Stimulated activated CD4-positive, alpha-beta T cell treated with anti-CD3 and anti-CD28 coated beads, Interleukin-4, amount 100 ng/mL, for 1 hour (primary cell): Measurements from ENCODE around the gene CALML4.
"Not testable (repeated sequence)": the region's sequence is repeated elsewhere in the genome, so short reads cannot be mapped to it uniquely, and the experiment has no call there.

Source experiments
- DNase-seq: peaks from one replicate; pipeline ENCODE4 v3.0.0-alpha.2; 2020

Gene CALML4, protein sequence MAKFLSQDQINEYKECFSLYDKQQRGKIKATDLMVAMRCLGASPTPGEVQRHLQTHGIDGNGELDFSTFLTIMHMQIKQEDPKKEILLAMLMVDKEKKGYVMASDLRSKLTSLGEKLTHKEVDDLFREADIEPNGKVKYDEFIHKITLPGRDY

DNA sequence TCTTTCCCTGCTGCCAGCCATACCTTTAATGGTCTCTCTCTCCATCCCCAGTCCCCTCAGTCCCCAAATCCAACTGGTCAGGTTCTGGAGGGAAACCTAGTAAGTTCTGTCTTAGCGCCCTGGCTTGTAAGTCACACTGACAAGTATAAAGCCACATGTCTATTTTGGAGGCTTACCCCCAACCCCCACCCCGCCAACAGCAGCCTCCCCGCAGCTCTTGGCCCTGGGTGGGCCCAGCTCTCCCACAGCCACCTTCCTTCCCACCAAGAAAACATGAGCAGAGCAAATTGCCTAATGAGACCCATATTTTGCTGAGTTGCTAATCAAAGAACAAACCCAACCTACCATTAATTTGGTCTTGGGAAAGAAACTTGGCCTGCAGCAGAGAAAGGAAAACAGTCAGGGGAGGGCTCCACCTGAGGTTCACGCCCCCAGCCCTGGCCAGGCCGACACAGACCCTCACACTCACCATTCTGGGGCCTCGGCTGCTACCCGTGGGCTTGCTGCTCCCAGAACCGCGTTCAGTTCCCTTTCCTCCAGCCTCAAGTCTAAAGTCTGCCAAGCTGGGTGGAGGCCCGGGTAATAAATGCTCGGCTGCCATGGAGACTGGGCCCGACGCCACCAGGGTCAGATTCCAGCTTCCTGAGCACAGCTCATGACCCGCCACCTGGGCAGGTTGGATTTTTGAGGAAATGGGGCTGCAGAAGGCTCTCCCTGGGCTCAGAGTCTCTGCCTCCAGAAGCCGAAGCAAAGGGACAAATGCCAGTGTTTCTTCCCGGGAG lies at the start of gene CALML4:
CALML4 (minus strand) TSS at position 557 of the 782 bp plus-strand sequence; CDS start at position 472, 85 bp downstream.
- no peak for DNase-seq

- no peak for DNase-seq
These were observed 47.9 kb upstream of the CALML4 start for GRCh38 chr15:68252925-68253534.

GRCh38 chr15:68249058-68249713 lies 44.1 kb upstream of the CALML4 start:
- no peak for DNase-seq

- DNase-seq, result no peak
These were observed 39.1 kb upstream of the CALML4 start for GRCh38 chr15:68244235-68244634.

DNA sequence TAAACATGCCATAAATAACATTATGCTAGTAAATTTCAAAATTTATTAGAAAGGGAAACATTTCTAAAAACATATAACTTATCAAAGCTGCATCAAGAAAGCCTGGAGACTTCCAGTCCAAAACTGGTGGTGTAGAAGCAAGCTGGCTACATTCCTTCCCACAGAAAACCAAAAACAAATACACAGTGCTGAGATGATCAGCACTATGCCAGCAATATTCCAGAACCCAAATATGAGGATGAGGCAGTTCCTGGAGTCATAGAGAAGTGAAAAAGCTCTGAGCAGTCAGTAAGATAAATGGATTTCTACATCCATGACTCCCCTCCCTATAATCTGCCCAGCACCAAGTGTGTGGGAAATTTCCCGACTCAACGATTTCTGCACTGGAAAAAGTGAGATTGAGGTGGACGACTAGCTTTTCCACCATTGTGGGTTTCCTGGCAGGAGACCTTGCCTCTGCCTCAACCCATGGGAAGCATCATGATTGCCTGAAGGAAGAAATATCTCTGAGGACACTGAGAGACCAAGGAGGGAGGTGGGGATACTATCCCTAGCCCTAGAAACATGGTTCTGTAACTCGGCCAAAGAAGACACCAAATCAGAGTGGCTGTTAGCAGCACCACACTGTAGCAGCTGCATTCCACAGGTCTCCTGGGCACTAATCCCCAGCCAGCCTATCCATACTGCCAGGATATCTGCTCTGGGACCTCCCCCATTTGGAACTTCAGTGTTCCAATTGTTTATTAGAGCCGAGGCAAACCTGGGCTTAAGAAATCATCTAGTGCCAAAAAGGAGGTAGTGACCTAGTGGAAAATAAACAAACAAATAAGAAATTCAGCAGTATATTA lies 36.2 kb upstream of the CALML4 start:
- no peak for DNase-seq

GRCh38 chr15:68239025-68239424 lies 33.9 kb upstream of the CALML4 start:
- DNase-seq, result no peak

- no peak for DNase-seq
These were observed 29.9 kb upstream of the CALML4 start for GRCh38 chr15:68235022-68235421.

- DNase-seq, result not testable (repeated sequence)
These were observed 29.4 kb upstream of the CALML4 start for GRCh38 chr15:68234520-68234919.

- DNase-seq, result no peak
These were observed 28.9 kb upstream of the CALML4 start for GRCh38 chr15:68234060-68234459.

GRCh38 chr15:68232937-68233336 lies 27.8 kb upstream of the CALML4 start:
- no peak for DNase-seq

GRCh38 chr15:68232449-68232848 lies 27.3 kb upstream of the CALML4 start:
- DNase-seq, result no peak

GRCh38 chr15:68231102-68231818 lies 26.1 kb upstream of the CALML4 start:
- DNase-seq, result no peak

DNA sequence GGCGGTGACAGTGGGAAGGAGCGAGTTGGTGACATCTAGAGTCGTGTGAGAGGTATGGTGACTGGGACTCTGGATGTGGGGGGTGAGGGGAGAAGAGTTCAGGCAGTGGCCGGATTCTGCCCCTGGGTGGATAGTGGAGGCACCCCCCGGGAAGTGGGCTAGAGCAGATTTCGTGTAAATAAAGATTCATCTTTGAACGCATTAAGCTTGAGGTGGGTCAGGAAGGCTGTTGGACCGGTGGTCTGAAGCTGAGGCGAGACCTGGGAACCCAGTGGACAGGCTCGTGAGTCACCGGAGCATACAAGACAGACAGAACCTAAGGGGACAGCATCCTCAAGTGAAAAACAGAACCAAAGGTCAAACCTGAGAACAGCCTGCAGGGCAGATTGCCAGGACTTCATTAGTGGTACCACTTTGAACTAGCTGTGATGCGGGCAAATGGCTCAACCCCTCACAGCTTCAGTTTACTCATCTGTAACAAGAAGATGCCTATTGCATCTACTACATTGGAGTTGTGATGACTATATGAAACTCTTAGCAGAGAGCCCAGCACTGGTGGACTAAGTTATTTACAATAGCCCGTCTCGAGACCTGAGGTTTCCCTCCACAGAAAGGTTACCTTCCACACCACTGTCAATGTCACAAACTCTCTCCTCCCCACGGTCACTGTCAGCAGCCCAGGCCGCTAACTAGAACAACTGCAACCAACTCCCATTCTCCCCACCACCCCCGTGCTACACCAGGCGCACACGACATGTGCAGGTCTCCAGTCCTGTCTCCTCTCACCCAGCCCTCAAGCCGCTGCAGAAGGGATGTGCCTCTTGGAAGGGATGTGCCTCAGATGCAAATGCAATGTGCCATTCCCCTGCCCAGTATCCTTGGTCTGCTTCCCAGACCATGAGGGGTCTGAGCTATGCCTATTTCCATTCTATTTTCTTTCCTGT lies 25.3 kb upstream of the CALML4 start:
- no peak for DNase-seq

GRCh38 chr15:68229386-68230156 lies 24.4 kb upstream of the CALML4 start, which contains the start of gene CLN6:
Gene CLN6 (minus strand): TSS chr15:68229728. CDS start chr15:68229584, 144 bp downstream.
- peak; percentile 83 for DNase-seq

DNA sequence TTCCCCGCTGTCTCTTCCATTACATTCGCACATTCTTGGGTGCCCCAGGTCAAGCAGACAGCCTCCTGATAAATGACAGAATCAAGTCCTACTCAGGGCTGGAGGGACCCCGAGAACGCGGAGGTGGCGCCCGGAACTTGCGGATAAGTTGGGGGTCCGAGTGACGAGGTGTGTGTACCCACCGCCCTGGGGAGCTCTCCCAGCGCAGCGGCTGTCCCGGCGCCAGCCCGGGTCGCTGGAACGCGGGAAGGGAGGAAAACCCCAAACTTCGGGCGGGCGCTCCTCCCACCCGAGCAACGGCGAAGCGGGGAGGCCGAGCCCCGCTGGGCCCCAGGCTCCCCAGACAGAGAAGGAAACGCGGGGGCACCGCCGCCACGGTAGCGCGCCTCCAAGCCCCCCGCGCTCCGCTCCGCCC lies 23.8 kb upstream of the CALML4 start:
- DNase-seq, result no peak

- DNase-seq, result no peak
These were observed 23.2 kb upstream of the CALML4 start for GRCh38 chr15:68228143-68228970.

GRCh38 chr15:68227643-68228142 lies 22.6 kb upstream of the CALML4 start:
- no peak for DNase-seq

- DNase-seq, result not testable (repeated sequence)
These were observed 20.3 kb upstream of the CALML4 start for GRCh38 chr15:68225442-68225841.
